GM21825 (cell line): ENCODE results near the gene PACRG.

Experiments used
- ATAC-seq: cut with Tn5 transposase; IDR thresholded peaks from one replicate; pipeline ENCODE4 v1.9.1; 2021; ENCODE audit warnings: mild to moderate bottlenecking, moderate library complexity; ENCODE audit not compliant: unreplicated experiment

Gene PACRG

GRCh38 chr6:163165155-163165910 lies 437.6 kb downstream of the PACRG start:
- ATAC-seq: no peak

DNA sequence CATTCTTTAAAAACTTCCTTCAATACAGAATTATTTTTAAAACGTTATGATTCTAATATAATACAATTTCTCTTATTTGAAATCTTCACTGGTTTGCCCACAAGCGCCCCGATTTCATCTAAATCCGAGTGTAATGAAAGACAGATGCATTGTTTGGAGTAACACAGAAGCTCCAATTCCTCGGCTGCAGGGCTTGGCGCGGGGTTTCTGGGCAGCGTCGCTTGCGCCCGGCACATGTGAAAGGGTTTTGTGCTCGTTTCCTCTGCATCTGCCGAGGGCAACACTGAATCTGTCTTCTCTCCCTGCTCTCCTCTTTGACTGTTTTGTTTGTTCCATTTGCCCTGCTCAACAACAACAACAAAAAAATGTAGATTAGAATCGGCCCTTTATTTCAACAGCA lies 438.1 kb downstream of the PACRG start:
- ATAC-seq: no peak

DNA sequence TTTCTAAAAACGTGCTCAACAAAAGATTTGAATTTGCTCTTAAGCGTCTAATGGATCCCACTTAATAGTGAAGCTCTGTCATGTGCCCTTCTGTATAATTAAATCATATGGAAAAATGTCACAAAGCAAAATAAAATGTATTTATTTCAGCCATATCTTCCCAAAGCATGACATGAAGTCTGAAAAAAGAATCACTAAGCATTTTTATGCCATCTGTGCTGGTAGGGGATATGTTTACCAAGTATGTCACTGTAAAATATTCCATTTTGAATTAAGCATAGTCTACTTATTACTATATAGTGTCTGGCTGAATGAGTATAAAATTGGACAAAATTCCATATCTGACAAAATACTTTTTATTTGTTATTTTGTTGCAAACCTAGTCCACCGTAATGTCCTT lies 438.7 kb downstream of the PACRG start:
- no peak for ATAC-seq

- ATAC-seq: no peak
Measured at GRCh38 chr6:163169521-163169920, 441.7 kb downstream of the PACRG start.

- ATAC-seq: no peak
Measured at GRCh38 chr6:163170294-163170883, 442.6 kb downstream of the PACRG start.

DNA sequence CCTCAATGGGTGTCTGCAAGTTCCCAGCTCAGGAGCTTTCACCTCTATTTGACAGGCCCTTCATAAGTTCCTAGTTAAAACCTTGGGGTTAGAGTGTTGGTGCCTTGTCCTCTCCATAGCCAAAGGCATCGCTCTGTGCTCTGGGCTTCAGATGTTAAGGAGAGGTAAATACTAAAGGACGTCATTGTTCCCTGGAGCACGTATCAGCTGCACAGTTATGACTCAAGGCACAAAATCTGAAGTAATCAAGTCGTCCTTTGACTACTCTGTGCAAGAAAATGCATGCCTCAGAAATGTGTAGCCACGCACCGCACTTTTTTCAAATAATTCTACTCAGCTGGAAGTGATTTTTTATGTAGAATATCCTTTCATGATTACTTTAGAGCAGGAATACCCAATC lies 446.0 kb downstream of the PACRG start:
- no peak for ATAC-seq

GRCh38 chr6:163175301-163175700 lies 447.5 kb downstream of the PACRG start:
- ATAC-seq: no peak

DNA sequence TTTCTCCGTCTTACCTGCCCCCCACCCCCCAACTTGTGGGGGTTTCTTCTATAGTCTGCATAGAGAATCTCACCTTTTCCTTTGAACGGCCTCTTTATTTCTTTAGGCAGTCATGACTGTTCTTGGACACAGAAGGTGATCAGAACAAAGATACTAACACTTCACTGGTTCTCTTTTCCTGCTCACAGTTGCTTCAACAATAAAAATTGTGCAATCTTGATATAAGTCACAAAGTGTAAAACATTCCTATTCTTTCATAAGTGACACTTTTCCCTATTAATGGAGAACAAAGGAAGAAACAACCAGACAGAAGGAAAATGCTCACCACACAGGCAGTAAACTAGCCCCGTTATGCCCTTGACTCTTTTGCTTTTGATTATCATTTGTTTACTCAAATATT lies 448.3 kb downstream of the PACRG start:
- ATAC-seq: no peak

DNA sequence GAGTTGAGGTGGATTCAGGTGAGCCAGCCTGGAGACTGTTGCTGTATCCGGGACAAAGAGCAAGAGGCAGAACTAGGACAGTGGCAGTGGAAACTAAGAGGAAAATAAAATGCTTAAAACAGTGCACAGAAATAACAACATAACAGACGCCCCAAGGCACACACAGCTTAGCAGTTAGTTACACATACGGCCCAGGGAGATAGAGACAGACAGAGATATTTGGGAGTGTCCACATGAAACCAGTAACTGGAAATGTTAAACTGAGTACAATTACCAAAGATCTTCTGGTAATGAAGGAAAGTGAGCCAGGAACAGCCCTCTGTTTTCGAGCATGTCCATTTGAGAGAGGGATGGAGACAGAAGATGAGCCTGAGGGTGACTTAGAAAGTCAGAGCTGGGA lies 449.2 kb downstream of the PACRG start:
- no peak for ATAC-seq

- ATAC-seq: no peak
Measured at GRCh38 chr6:163177892-163178420, 450.2 kb downstream of the PACRG start.

GRCh38 chr6:163179061-163179460 lies 451.3 kb downstream of the PACRG start:
- ATAC-seq: no peak

- ATAC-seq: no peak
Measured at GRCh38 chr6:163179721-163180120, 451.9 kb downstream of the PACRG start.

DNA sequence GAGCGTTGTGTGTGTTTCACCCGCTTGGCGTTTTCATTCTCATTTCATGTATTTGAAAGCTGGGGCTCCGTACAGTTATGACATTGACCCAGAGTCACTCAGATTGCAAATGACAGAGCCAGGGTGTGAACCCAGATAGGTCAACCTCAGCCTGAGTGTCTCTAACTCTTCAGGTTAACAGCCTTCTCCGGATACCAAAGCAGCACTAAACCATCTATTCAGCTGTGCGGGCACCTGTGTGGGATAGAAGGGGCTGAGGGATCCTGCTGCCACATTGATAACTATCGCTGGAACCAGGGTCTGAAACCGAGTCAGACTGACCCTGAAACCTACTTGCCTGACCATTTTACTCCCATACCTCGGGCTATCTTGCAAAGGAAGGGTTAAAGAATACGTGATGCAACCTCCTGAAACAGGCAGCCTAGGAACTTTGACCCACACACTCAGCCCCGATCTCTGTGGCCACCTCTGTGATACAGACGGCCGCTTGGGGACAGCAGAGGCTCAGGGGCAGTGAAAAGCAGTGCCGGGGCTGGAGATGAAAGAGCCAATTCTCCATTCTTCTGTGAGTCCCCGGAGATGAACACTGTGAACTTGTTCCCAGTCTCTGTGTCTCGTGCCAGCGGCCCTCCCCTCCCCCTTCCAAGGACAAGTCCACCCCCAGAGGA lies 453.2 kb downstream of the PACRG start:
- ATAC-seq: no peak

DNA sequence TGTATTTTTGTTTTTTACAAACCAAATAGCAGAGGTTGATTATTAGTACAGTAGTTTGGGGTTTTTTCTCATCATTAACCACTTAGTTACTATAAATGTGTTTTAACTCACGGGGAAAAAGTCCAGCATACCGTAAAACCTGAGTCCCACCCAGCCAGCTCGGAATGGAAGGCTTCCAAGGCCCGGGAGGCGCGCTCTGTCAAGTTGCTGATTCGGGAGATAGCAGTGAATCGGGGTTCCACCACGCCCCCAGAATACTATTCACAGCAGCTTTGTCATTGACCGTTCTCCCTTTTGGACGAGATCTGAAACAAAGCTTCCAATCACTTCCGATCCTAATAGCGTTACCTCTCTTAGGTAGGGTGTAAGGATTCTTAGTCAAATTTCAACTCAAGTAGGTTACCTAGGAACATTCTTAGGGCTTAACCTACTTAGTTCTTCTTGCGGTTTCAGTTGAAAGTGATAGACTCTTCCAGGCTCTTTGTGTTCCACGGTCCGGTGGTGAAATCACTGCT lies 453.9 kb downstream of the PACRG start:
- ATAC-seq: no peak

DNA sequence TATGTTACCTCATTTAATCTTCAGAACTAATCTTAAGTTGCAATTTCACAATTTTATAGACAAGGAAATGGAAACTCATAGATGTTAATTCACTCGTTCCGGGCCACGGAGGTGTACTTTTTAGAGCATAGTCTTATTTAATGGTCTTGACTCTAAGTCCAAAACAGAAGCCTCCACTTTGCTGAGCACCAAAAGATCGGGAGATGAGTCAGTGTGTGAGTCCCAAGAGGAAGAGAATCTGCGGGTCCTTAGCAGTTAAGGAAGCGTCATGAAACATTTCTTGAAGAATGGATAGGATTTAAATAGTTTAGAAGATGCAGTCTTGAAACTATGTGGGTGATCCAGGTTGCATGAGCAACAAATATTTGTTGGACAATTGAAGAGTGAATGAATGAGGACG lies 454.9 kb downstream of the PACRG start:
- no peak for ATAC-seq

DNA sequence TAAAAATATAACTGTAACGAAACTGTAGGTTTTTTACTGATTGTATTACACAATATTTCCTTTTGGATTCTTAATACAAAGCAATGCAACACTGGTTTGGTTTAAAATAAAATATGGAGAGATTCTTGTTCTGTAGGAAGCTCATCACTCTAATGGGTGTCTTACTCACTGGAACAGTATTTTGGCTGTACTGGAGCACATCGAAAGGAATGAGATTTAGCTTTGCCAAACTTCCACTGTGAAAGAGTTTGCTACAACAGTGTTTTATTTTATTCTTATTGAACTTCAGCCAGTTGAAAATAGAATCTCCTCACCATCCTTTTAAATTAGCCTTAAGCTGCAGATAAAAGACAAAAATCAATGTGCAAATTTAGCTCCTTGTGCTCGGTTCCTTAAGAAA lies 456.0 kb downstream of the PACRG start:
- ATAC-seq: no peak

DNA sequence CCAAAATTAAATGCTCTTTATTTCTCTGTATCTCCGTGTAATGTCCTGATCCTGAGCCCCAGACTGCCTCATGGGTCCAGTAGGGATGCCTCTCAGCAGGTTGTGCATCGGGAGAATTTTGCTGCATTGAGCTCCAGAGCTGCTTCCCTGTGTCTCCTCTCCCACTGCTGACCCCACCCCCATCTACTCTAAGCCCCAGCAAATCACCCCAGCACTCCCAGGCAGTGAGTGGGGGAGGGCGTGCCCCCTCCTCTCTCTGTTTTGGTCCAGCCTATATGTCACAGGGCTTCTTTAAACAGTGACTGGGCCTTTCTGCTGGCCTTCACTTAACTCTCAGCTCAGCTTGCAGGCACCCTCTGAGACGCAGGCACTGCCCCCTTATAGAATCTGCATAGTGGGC lies 458.0 kb downstream of the PACRG start:
- no peak for ATAC-seq

DNA sequence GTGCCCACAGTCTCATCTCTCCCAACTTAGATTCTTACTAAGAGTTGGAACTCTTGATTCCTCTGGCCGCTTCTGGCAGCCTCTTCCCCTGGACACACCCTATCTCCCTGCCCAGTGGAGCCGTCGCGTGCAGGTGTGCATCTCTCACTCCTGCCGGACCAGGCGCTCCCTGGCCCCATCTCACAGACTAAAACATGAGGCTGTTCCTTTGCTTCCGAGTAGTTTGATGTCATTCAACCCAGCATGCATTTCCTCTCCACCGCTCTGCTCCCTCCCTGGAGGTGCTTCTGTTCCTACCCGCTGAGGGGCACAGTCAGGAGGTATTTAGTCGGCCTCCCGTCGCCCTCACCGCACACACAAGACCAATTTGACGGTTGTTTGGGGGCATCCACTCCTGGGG lies 458.8 kb downstream of the PACRG start:
- ATAC-seq: no peak

DNA sequence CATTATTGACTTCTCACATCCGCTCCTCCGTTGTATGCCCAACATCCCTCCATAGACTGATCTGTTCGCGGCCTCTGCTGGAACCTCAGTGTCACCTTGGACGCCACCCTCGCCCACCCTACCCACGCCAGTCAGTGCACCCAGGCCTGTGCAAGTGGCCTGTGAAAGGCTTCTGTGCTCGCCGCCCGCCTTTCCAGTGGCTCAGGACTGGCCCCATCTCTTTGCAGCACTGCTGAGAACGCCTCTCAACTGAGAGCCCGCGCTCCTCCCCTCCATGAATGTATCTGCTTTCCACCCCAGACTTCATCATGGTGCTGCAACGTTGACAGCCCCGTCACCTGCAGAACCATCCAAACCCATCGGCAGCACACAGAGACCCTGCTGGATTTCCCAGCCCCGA lies 459.4 kb downstream of the PACRG start:
- ATAC-seq: no peak

DNA sequence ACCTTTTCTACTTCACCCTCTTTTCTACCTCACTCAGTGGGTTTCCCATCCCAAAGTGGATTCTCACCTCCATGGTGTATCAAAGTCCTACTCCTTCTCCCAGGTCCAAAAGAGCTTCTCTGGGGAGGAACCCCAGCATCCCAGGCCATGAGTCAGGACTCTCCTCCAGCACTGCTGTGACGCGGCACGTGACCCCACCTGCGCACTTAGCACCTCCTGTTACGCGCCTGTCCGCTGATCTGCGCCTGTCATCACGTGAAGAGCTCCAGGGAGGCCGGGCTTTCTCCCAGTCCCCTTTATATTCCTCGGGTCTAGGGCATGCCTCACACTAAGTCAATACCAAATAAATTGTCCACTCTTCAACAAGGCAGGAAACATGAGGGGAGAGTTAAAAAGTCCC lies 459.8 kb downstream of the PACRG start:
- no peak for ATAC-seq

DNA sequence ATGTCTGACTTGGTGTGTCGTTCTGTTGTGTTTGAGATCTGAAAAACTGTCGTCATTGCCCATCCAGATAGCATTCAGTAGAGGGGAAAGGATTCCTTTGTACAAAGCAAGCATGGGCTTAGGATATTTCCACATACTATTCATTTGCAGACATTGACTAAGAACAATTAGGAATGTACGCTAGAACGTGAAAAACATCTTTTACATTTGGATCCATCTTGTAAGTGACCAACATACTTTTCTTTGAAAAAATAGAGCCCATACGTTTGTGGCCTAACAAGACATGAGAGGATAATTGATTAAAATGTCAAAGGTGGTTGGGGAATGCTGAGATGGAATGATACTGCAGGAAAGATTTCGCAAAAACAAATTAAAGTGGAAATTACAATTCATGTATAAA lies 461.0 kb downstream of the PACRG start:
- ATAC-seq: no peak

DNA sequence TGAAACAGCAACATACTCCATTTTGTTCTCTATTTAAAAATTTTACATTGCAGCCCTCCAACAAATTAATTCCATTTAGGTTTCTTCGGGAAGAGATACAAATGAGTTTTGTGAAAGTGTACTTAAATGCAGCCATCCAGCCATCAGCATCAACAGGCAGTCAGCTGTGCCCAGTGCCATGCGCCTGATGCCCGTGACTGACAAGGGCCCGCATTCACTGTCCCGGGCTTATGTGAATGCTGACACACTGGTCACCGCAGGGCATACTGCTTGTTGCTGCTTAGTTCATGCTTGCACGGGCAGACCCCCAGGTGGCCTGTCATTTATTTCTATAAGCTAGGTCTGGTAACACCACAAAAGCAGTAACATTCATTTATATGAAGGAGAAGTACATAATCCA lies 461.8 kb downstream of the PACRG start:
- no peak for ATAC-seq
